ENCODE data around the gene EFCAB12. TPM values are rescaled to one million over a fixed set of nuclear protein-coding genes. Genes with fewer than 3 reads are reported as not detected.
"Not testable (repeated sequence)": the region's sequence is repeated elsewhere in the genome, so short reads cannot be mapped to it uniquely, and the experiment has no call there.

Gene EFCAB12
- total and polyA plus RNA-seq, 2 of the 4 experiments (the other 2 are of a cell fraction) = under 0.01 to 0.17 TPM

DNA sequence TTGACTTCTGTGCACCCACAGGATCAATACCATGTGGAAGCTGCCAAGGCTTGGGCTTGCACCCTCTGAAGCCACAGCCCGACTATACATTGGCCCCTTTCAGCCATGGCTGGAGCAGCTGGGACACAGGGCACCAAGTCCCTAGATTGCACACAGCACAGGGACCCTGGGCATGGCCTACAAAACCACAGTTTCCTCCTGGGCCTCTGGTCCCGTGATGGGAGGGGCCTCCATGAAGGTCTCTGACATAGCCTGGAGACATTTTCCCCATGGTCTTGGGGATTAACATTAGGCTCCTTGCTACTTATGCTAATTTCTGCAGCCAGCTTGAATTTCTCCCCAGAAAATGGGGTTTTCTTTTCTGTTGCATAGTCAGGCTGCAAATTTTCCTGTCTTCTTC lies 63.6 kb downstream of the EFCAB12 start:
- H4K20me1 ChIP-seq (ENCODE audit: insufficient read depth, low read length); H3K9me1 ChIP-seq (ENCODE audit: insufficient read depth, low read length); DNase-seq; H3K56ac ChIP-seq (ENCODE audit: extremely low read depth, insufficient read depth, low read length); ATAC-seq (ENCODE audit: low read depth); H4K91ac ChIP-seq (ENCODE audit: insufficient read depth, low read depth, low read length); intact Hi-C loops (cut with micrococcal nuclease); H4K5ac ChIP-seq (ENCODE audit: low read depth, low read length); H3K4me3 ChIP-seq (ENCODE audit: insufficient read depth, low read depth, low read length); H2BK5ac ChIP-seq (ENCODE audit: low read depth, low read length, poor library complexity, severe bottlenecking); H2BK20ac ChIP-seq (ENCODE audit: low read depth, low read length); H3K9me3 ChIP-seq (ENCODE audit: control insufficient read depth, insufficient read depth, low read length); POLR2A ChIA-PET (ENCODE audit: unreplicated experiment); dilution Hi-C loops (cut with HindIII; ENCODE audit: low sequenced_read_pairs, unreplicated experiment); H3K9ac ChIP-seq (ENCODE audit: low read depth, low read length); H3K4me2 ChIP-seq (ENCODE audit: low read depth, low read length); H2AFZ ChIP-seq (replicated peaks; ENCODE audit: low read length, poor library complexity); BruUV-seq (replicated peaks); H2AK9ac ChIP-seq (replicated peaks; ENCODE audit: low read depth, low read length, poor library complexity); H3K14ac ChIP-seq (replicated peaks; ENCODE audit: low read depth, low read length); H2BK15ac ChIP-seq (ENCODE audit: low read depth, low read length); H4K8ac ChIP-seq (ENCODE audit: low read depth in 2 of 2, low read length in 2 of 2); H3K27ac ChIP-seq (ENCODE audit: insufficient read depth, low read length); H3K4ac ChIP-seq (ENCODE audit: low read depth, low read length); CTCF ChIA-PET; H3K79me1 ChIP-seq (ENCODE audit: low read depth in 1 of 2, low read length in 2 of 2); in situ Hi-C loops (cut with MboI; ENCODE audit: low sequenced_read_pairs); H3K4me1 ChIP-seq (ENCODE audit: control insufficient read depth, insufficient read depth, low read length); H2AK5ac ChIP-seq (ENCODE audit: low read depth, low read length); H2BK120ac ChIP-seq (ENCODE audit: low read depth, low read length); H3K23ac ChIP-seq (ENCODE audit: low read depth, low read length); H3K18ac ChIP-seq (ENCODE audit: low read depth, low read length); H3K36me3 ChIP-seq (ENCODE audit: control insufficient read depth, insufficient read depth, low read length): not testable (repeated sequence)
- WGBS, 2 experiments (ENCODE audit: extremely low coverage in 2 of 2, insufficient read length in 1 of 2) = no CpG with 5 or more reads among the region's 2 CpGs
- peaks cover 19% of the 10 kb centered on the region for H3K27me3 ChIP-seq (ENCODE audit: control insufficient read depth, insufficient read depth, low read length)

DNA sequence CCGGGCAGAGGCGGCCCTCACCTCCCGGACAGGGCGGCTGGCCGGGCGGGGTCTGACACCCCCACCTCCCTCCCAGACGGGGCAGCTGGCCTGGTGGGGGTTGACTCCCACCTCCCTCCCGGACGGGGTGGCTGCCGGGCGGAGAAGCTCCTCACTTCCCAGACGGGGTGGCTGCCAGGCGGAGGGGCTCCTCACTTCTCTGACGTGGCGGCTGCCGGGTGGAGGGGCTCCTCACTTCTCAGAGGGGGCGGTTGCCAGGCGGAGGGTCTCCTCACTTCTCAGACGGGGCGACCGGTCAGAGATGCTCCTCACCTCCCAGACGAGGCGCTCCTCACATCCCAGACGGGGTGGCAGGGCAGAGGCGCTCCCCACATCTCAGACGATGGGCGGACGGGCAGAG lies 65.1 kb downstream of the EFCAB12 start:
- BruUV-seq (replicated peaks); CTCF ChIA-PET; H3K56ac ChIP-seq (ENCODE audit: extremely low read depth, insufficient read depth, low read length); H2AK9ac ChIP-seq (replicated peaks; ENCODE audit: low read depth, low read length, poor library complexity); H3K4ac ChIP-seq (ENCODE audit: low read depth, low read length); DNase-seq; H2BK120ac ChIP-seq (ENCODE audit: low read depth, low read length); H2BK15ac ChIP-seq (ENCODE audit: low read depth, low read length); H4K5ac ChIP-seq (ENCODE audit: low read depth, low read length); H3K9me1 ChIP-seq (ENCODE audit: insufficient read depth, low read length); H3K9me3 ChIP-seq (ENCODE audit: control insufficient read depth, insufficient read depth, low read length); H2BK5ac ChIP-seq (ENCODE audit: low read depth, low read length, poor library complexity, severe bottlenecking); POLR2A ChIA-PET (ENCODE audit: unreplicated experiment); H2AK5ac ChIP-seq (ENCODE audit: low read depth, low read length); in situ Hi-C loops (cut with MboI; ENCODE audit: low sequenced_read_pairs); H3K18ac ChIP-seq (ENCODE audit: low read depth, low read length); ATAC-seq (ENCODE audit: low read depth); H3K4me3 ChIP-seq (ENCODE audit: insufficient read depth, low read depth, low read length); intact Hi-C loops (cut with micrococcal nuclease); H3K36me3 ChIP-seq (ENCODE audit: control insufficient read depth, insufficient read depth, low read length); H2BK20ac ChIP-seq (ENCODE audit: low read depth, low read length); H3K23ac ChIP-seq (ENCODE audit: low read depth, low read length); dilution Hi-C loops (cut with HindIII; ENCODE audit: low sequenced_read_pairs, unreplicated experiment); H2AFZ ChIP-seq (replicated peaks; ENCODE audit: low read length, poor library complexity); H3K4me1 ChIP-seq (ENCODE audit: control insufficient read depth, insufficient read depth, low read length); H3K9ac ChIP-seq (ENCODE audit: low read depth, low read length); H3K79me1 ChIP-seq (ENCODE audit: low read depth in 1 of 2, low read length in 2 of 2); H4K91ac ChIP-seq (ENCODE audit: insufficient read depth, low read depth, low read length); H4K20me1 ChIP-seq (ENCODE audit: insufficient read depth, low read length); H3K14ac ChIP-seq (replicated peaks; ENCODE audit: low read depth, low read length); H3K4me2 ChIP-seq (ENCODE audit: low read depth, low read length); H3K27ac ChIP-seq (ENCODE audit: insufficient read depth, low read length); H4K8ac ChIP-seq (ENCODE audit: low read depth in 2 of 2, low read length in 2 of 2): not testable (repeated sequence)
- 87% methylated on average over 8 of the region's 28 CpGs; no CpG with 5 or more reads in 1 of the 2 experiments for WGBS, 2 experiments (ENCODE audit: extremely low coverage in 2 of 2, insufficient read length in 1 of 2)
- peaks cover 16% of the 10 kb centered on the region for H3K27me3 ChIP-seq (ENCODE audit: control insufficient read depth, insufficient read depth, low read length)
